Heart left ventricle (tissue), 16 donors: ENCODE results near the gene F13A1. TPM values are rescaled to one million over a fixed set of nuclear protein-coding genes. Genes with fewer than 3 reads are reported as not detected.

ENCODE experiments used
- ATAC-seq, 4 donors: fragments of 200-7000 bp; cut with Tn5 transposase; one replicate each; pipeline ENCODE4 v1.9.1; 2020 to 2022; ENCODE audit warnings: moderate library complexity in 4 of 4, mild to moderate bottlenecking in 3 of 4, moderate number of reproducible peaks in 1 of 4
- DNase-seq, 5 donors: peaks; one replicate each; pipeline ENCODE4 v3.0.0-alpha.2; 2020
- H3K27ac ChIP-seq, 12 donors: fragments of 200-600 bp; sonication (generic) in 4 of 12; one replicate each; pipeline versions ENCODE4 v1.5.0 to v1.8.0; 2016 to 2022; ENCODE audit warnings: mild to moderate bottlenecking in 2 of 12
- H3K27me3 ChIP-seq, 9 donors: fragments of 200-600 bp; sonication (generic) in 2 of 9; one replicate each; pipeline versions ENCODE4 v1.5.1 to v1.8.0; 2016 to 2022; ENCODE audit warnings: mild to moderate bottlenecking in 3 of 9
- H3K36me3 ChIP-seq, 9 donors: fragments of 200-600 bp; sonication (generic) in 2 of 9; one replicate each; pipeline versions ENCODE4 v1.5.0 to v1.8.0; 2018 to 2022; ENCODE audit warnings: mild to moderate bottlenecking in 2 of 9
- H3K4me1 ChIP-seq, 12 donors: fragments of 200-600 bp; sonication (generic) in 4 of 12; one replicate each; pipeline versions ENCODE4 v1.5.0 to v1.8.0; 2016 to 2022; ENCODE audit warnings: mild to moderate bottlenecking in 3 of 12
- H3K4me3 ChIP-seq, 12 donors: fragments of 200-600 bp; sonication (generic) in 4 of 12; one replicate each; pipeline versions ENCODE4 v1.5.0 to v1.8.0; 2017 to 2022; ENCODE audit warnings: mild to moderate bottlenecking in 9 of 12, moderate library complexity in 4 of 12
- H3K9me3 ChIP-seq, 12 donors: fragments of 200-600 bp; sonication (generic) in 4 of 12; one replicate each; pipeline versions ENCODE4 v1.5.0 to v1.8.0; 2016 to 2022; ENCODE audit warnings: mild to moderate bottlenecking in 1 of 12
- POLR2A ChIP-seq, 2 donors: fragments of 450-650 bp; IDR thresholded peaks; one replicate each; pipeline ENCODE4 v1.6.1; 2017; ENCODE audit warnings: antibody characterized with exemption in 2 of 2, mild to moderate bottlenecking in 2 of 2, moderate library complexity in 2 of 2
- WGBS, 4 donors: extraction: QIAGEN DNeasy Blood & Tissue Kit in 2 of 4; methylation state at CpG; one replicate each; pipeline versions ENCODE4 v1.1.5 to v1.1.7; 2013 to 2018; 5-methylcytosine and 5-hydroxymethylcytosine counted together
- intact Hi-C, 10 donors: fragments of 100-400 bp; cut with DNase I; formaldehyde crosslinking; loops; one replicate each; pipeline versions ENCODE4 v1.11.1 to v1.14.2; 2022
- polyA plus RNA-seq, 2 donors: library from polyadenylated mRNA; stranded (reverse); fragments of 200-250 nt; gene quantifications; one replicate each; pipeline ENCODE4 v1.2.3, GENCODE V29; 2013
- total RNA-seq, 9 donors: library from RNA; depleted of rRNA in 2 of 9; stranded (reverse); fragments of >200 nt in 2 of 9; fragmentation: NEBNext Ultra II Directional in 3 of 9; extraction: Animal tissue kit (Norgen Biotek cat#: 25700) in 3 of 9; gene quantifications; one replicate each; pipeline versions ENCODE4 v1.1.0 to v1.2.4, GENCODE V29; 2016 to 2023
- TF ChIP-seq, protein P1 (sequence below), 12 donors: fragments of 200-600 bp; sonication (generic) in 4 of 12; IDR thresholded peaks; one replicate each; pipeline versions ENCODE4 v1.5.0 to v1.8.0; 2018 to 2022; ENCODE audit warnings: antibody characterized with exemption in 12 of 12, mild to moderate bottlenecking in 5 of 12
- donor health status: ischemic (EF 13 %, LVEDD 7.1; RV severe dilation, severe dysfunction).
- donor health status: healthy with polysubstance abuse.
- donor health status: DM: no; HTN: yes; CAD: no.
- donor health status: DM: no; HTN: no; CAD: no.
- donor health status: ischemic (EF 25% LVEDD 6.9; RV normal size, moderate dysfunction).
- donor health status: ischemic (EF 25% LVEDD 5.7; RV mildly dilated, moderate dysfunction).
- donor health status: healthy.
- donor health status: DM: yes; HTN: yes; CAD: no.
- donor health status: ischemic (EF 35%, LVEDD 5.7; RV mildly dilated, moderate dysfunction).
- donor health status: nonischemic (EF 11% LVEDD 7.7; RV severe dilation, severe dysfunction).
- donor health status: DM: yes; HTN: yes; CAD: no.
- donor health status: PGD.
- donor health status: ischemic (EF 29% LVEDD 5.4; RV normal size, mild dysfunction).
- donor health status: nonischemic (EF 23%, LVEDD 6.1; RV moderate dilation, normal function).

F13A1 gene
- total and polyA plus RNA-seq, 11 donors: 9.0 to 415 (median 35.0) TPM

DNA sequence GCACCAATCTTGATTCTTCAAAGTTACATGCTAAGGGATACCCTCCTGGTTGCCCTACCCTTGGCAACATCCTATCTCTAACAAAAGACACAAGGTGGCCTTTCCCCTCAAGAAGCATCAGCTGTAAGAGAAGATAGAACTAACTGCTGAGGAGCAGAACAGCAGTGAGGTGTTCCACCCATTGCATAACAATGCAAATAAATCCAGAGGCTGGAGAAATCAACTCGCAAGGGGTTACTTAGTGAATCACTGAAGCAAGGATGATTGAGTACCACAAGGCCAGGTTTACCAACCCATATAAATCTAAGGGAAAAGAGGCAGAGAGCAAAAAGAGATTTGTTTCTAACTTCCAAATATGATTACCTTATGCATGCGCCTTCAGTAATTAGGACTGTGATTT is 36.7 kb downstream of the F13A1 start:
- Histone ChIP-seq H3K27me3 (no peaks in the 10 kb centered on the region), H3K36me3 (peaks cover 0 to 5% (median 0%) of the 10 kb centered on the region in 9 donors), H3K4me1 (peaks cover 0 to 13% (median 0%) of the 10 kb centered on the region in 12 donors), H3K9me3 (no peaks in the 10 kb centered on the region), H3K27ac (peak overlapping the region in 1 of 12 donors; percentile 2), H3K4me3 (no peak overlapping the region)
- no peak for TF ChIP-seq POLR2A (IDR thresholded peaks at IDR 0.05)
- TF ChIP-seq, protein P1, sequence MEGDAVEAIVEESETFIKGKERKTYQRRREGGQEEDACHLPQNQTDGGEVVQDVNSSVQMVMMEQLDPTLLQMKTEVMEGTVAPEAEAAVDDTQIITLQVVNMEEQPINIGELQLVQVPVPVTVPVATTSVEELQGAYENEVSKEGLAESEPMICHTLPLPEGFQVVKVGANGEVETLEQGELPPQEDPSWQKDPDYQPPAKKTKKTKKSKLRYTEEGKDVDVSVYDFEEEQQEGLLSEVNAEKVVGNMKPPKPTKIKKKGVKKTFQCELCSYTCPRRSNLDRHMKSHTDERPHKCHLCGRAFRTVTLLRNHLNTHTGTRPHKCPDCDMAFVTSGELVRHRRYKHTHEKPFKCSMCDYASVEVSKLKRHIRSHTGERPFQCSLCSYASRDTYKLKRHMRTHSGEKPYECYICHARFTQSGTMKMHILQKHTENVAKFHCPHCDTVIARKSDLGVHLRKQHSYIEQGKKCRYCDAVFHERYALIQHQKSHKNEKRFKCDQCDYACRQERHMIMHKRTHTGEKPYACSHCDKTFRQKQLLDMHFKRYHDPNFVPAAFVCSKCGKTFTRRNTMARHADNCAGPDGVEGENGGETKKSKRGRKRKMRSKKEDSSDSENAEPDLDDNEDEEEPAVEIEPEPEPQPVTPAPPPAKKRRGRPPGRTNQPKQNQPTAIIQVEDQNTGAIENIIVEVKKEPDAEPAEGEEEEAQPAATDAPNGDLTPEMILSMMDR (IDR thresholded peaks at IDR 0.05): no peak
- DNase-seq: no peak
- intact Hi-C loops: no loop called here
- ATAC-seq: no peak
- 91 to 97% (median 93%) methylated on average over 2 of the region's 2 CpGs for WGBS, 4 donors

DNA sequence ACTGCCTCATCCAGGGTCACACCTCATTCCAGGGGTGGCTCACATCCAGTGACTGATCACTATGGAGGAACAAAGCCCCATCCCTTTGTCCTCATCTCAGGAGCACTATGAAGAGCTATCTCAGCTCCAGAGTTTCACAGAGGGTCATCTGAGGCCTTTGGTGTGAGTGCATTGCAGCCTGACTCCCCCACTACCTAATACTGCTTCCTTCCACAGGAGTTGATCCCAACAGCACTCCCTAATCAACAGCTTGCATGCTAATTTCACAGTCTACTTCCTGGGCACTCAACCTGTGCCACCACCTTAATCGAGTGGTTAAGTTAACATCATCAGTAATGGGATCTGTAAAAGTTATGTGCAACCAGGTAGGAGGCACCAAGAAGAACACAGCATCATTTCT is 37.7 kb downstream of the F13A1 start:
- ATAC-seq: no peak
- intact Hi-C loops: no loop called here
- no peak for TF ChIP-seq POLR2A (IDR thresholded peaks at IDR 0.05)
- TF ChIP-seq, protein P1 (IDR thresholded peaks at IDR 0.05): no peak
- 70 to 80% (median 75%) methylated on average over 1 of the region's 1 CpG for WGBS, 4 donors
- no peaks in the 10 kb centered on the region for H3K27me3 ChIP-seq
- H3K27ac ChIP-seq: no peak overlapping the region
- peaks cover 0 to 5% (median 0%) of the 10 kb centered on the region in 9 donors for H3K36me3 ChIP-seq
- H3K9me3 ChIP-seq: no peaks in the 10 kb centered on the region
- H3K4me3 ChIP-seq: no peak overlapping the region
- no peak for DNase-seq
- H3K4me1 ChIP-seq: peaks cover 0 to 13% (median 0%) of the 10 kb centered on the region in 12 donors

DNA sequence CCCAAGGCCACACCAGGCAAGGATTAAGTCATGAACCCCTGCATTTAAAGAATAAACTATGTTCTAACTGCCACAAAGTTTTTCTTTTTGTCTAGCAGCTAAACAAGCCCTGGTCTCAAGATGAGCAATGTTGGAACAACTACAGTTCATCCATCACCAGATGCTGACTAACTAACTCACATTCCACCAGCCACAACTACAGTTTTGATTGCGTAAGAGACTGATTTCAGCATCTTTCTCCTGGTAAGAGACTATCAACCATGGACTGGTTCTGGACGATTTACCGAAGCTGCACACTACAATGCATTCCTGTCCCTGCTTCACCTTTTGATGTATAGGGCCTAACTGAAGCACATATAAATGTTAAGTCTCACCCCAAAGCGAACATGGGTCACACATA is 43.0 kb downstream of the F13A1 start:
- TF ChIP-seq, protein P1 (IDR thresholded peaks at IDR 0.05): no peak
- no peak for TF ChIP-seq POLR2A (IDR thresholded peaks at IDR 0.05)
- no peaks in the 10 kb centered on the region for H3K9me3 ChIP-seq
- H3K27me3 ChIP-seq: peaks cover 0 to 6% (median 0%) of the 10 kb centered on the region in 9 donors
- no peak overlapping the region for H3K4me3 ChIP-seq
- no peak overlapping the region for H3K27ac ChIP-seq
- no peaks in the 10 kb centered on the region for H3K4me1 ChIP-seq
- DNase-seq (no peak), ATAC-seq (peak in 1 of 4 donors; percentile 31)
- intact Hi-C loops: no loop called here
- H3K36me3 ChIP-seq: no peaks in the 10 kb centered on the region
- 83 to 91% (median 84%) methylated on average over 4 of the region's 4 CpGs for WGBS, 4 donors

DNA sequence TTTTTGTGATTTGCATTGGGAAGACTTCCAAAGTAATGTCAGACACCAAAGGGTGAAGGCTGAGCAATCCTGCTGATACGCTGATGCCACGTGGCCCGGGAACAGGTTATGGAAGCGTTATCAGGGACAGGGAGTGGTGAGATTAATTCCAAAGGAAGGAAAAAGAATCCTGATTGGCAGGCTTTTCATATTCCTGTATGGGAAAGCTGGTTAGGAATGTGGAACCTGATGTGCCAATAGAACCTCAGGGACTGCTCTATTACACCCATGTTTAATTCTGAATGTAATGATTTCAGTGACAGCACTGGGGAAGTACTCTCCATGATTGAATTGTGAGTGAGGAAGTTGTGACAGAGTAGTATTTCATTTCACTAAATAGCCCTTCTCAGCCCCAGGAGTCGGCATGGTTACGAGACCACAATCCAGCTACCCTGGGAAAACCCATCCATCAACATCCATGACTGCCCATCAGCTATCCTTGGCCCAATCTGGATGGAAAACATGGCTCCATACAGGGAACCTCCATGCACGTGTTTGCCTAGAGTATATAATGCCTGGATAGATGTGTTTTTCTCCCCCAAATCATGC is 49.4 kb downstream of the F13A1 start:
- ATAC-seq: no peak
- Histone ChIP-seq H3K4me3 (no peak overlapping the region), H3K4me1 (no peaks in the 10 kb centered on the region), H3K9me3 (peaks cover 0 to 5% (median 0%) of the 10 kb centered on the region in 12 donors), H3K36me3 (peaks cover 0 to 5% (median 0%) of the 10 kb centered on the region in 9 donors), H3K27ac (no peak overlapping the region), H3K27me3 (peaks cover 0 to 18% (median 0%) of the 10 kb centered on the region in 9 donors)
- TF ChIP-seq POLR2A (IDR thresholded peaks at IDR 0.05): no peak
- TF ChIP-seq, protein P1 (IDR thresholded peaks at IDR 0.05): no peak
- no peak for DNase-seq
- 64 to 79% (median 68%) methylated on average over 7 of the region's 7 CpGs for WGBS, 4 donors
- intact Hi-C loops: no loop called here
